Measurements from ENCODE around the gene DBF4. TPM values are rescaled to one million over a fixed set of nuclear protein-coding genes. Genes with fewer than 3 reads are reported as not detected.

The DBF4 gene
- total RNA-seq, 6 donors from 2014 or later = 4.2 to 14.6 (median 8.6) TPM

DNA sequence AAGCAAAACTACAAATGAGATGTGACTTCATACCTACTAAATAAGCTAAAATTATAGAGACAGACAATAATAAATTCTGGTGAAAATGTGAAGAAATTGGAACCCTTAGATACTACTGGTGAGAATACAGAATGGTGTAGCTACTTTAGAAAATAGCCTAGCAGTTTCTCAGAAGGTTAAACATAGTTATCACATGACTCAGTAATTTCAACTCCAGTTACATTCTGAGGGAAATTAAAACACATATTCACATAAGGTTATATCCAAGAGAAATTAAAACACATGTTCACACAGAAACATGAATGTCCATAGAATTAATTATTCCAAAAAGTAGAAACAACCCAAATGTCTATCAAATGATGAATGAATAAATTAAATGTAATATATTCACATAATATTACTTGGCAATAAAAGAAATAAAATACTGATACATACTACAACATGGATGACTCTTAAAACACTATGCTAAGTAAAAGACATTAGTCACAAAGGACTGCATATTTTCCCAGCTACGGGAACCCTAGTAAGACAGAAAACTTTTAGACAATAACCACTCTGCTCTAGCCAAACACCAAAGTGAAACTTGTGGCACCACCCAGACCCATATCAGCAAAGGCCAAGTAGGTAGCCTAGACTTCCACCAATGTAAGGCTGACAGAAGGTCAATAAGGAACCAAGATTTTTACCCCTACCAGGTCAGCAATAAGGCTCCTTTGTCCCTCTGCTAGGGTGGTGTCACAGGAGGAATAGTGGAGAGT lies 25.3 kb upstream of the DBF4 start:
- 94 to 100% methylated on average over 1 of the region's 1 CpG for WGBS, 2 donors
- H3K9me3 ChIP-seq = no peaks in the 10 kb centered on the region
- no peak for DNase-seq

DNA sequence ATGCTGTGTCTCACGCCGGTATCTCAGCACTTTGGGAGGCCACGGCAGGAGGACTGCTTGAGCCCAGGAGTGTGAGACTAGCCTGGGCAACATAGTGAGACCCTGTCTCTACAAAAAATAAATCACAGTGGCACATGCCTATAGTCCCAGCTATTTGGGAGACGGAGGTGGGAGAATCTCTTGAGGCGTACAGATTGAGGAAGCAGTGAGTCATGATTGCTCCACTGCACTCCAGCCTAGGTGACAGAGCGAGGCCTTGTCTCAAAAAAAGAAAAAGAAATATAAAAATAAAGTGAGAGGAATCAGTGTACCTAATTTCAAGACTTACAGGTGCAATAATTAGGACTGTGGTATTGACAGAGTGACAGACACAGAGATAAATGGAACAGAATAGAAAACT lies 24.0 kb upstream of the DBF4 start:
- DNase-seq (no peak), ATAC-seq (ENCODE audit: low FRiP score in 2 of 2) (no peak)
- WGBS, 2 donors = 84 to 90% methylated on average over 6 of the region's 6 CpGs
- no peak for TF ChIP-seq POLR2A (IDR thresholded peaks at IDR 0.05)
- no peak for TF ChIP-seq POLR2AphosphoS5 (IDR thresholded peaks at IDR 0.05)
- no peak for TF ChIP-seq EP300 (IDR thresholded peaks at IDR 0.05)
- TF ChIP-seq CTCF (IDR thresholded peaks at IDR 0.05) = no peak
- Histone ChIP-seq H3K4me1 (no peaks in the 10 kb centered on the region), H3K9me3 (no peaks in the 10 kb centered on the region), H3K27me3 (no peaks in the 10 kb centered on the region), H3K36me3 (peaks cover 0 to 20% (median 2%) of the 10 kb centered on the region in 4 donors), H3K27ac (no peak overlapping the region), H3K4me3 (no peak overlapping the region)

More for the DNA sequence above, 25.3 kb upstream of the DBF4 start:
- Histone ChIP-seq H3K4me1 (no peaks in the 10 kb centered on the region), H3K4me3 (no peak overlapping the region), H3K27me3 (no peaks in the 10 kb centered on the region), H3K27ac (no peak overlapping the region), H3K36me3 (peaks cover 0 to 28% (median 2%) of the 10 kb centered on the region in 4 donors)
- ATAC-seq (ENCODE audit: low FRiP score in 2 of 2) = no peak
- TF ChIP-seq POLR2AphosphoS5 (IDR thresholded peaks at IDR 0.05) (no peak), CTCF (IDR thresholded peaks at IDR 0.05) (no peak), EP300 (IDR thresholded peaks at IDR 0.05) (no peak), POLR2A (IDR thresholded peaks at IDR 0.05) (no peak)

DNA sequence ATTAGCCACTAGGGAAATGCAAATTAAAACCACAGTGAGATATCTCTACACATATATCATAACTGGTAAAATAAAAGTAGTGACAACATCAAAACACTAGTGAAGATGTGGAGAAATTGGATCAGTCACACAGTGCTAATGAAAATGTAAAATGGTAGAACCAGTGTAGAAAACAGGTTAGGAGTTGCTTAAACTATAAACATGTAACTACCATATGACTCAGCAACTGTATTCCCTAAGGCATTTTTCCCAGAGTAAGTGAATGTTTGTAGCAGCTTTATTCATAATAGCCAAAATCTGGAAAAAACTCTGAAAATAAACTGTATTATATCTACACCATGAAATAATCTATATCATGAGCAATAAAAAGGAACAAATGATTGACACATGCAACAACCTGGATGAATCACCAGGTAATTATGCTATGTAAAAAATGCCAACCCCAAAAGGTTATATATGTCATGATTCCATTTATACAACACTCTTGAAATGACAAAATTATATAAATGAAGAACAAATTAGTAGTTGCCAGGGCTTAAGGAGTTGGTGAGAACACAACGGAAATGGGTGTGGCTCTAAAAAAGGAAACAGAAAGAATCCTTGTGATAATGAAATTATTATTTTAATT lies 22.9 kb upstream of the DBF4 start:
- 37 to 68% methylated on average over 1 of the region's 1 CpG for WGBS, 2 donors
- no peak for ATAC-seq (ENCODE audit: low FRiP score in 2 of 2)
- Histone ChIP-seq H3K27me3 (no peaks in the 10 kb centered on the region), H3K4me1 (no peaks in the 10 kb centered on the region), H3K36me3 (peaks cover 4 to 30% (median 11%) of the 10 kb centered on the region in 4 donors), H3K27ac (no peak overlapping the region), H3K9me3 (no peaks in the 10 kb centered on the region), H3K4me3 (no peak overlapping the region)
- TF ChIP-seq EP300 (IDR thresholded peaks at IDR 0.05) (no peak), CTCF (IDR thresholded peaks at IDR 0.05) (no peak), POLR2A (IDR thresholded peaks at IDR 0.05) (no peak), POLR2AphosphoS5 (IDR thresholded peaks at IDR 0.05) (no peak)
- no peak for DNase-seq

GRCh38 chr7:87858417-87859100 lies 17.7 kb upstream of the DBF4 start:
- Histone ChIP-seq H3K9me3 (no peaks in the 10 kb centered on the region), H3K36me3 (peaks cover 9 to 28% (median 11%) of the 10 kb centered on the region in 4 donors), H3K27ac (no peak overlapping the region), H3K4me1 (no peaks in the 10 kb centered on the region), H3K27me3 (no peaks in the 10 kb centered on the region), H3K4me3 (no peak overlapping the region)
- WGBS, 2 donors = 82 to 92% methylated on average over 3 of the region's 3 CpGs
- DNase-seq (no peak), ATAC-seq (ENCODE audit: low FRiP score in 2 of 2) (no peak)
- no peak for TF ChIP-seq POLR2AphosphoS5 (IDR thresholded peaks at IDR 0.05)
- no peak for TF ChIP-seq CTCF (IDR thresholded peaks at IDR 0.05)
- TF ChIP-seq EP300 (IDR thresholded peaks at IDR 0.05) = no peak
- TF ChIP-seq POLR2A (IDR thresholded peaks at IDR 0.05) = no peak

Data from upper lobe of left lung (tissue), 6 donors.